CD4-positive, alpha-beta T cell (primary cell): ENCODE data around the gene GRK3. TPM values are rescaled to one million over a fixed set of nuclear protein-coding genes. Genes with fewer than 3 reads are reported as not detected.

Source experiments
- ATAC-seq: fragments of 200-7000 bp; cut with Tn5 transposase; one replicate; pipeline ENCODE4 v1.10.0; 2022; ENCODE audit warnings: mild to moderate bottlenecking; ENCODE audit not compliant: poor library complexity
- CTCF ChIA-PET: fragments of 350-600 bp; sonication (Branson Sonifier 250); formaldehyde crosslinking; loops from one replicate; lab custom pipeline; 2021; ENCODE audit warnings: antibody characterized with exemption, inconsistent platforms; lab: Charles Lee
- POLR2A ChIA-PET: fragments of 350-600 bp; sonication (Branson Sonifier 250); formaldehyde crosslinking; loops from one replicate; lab custom pipeline; 2021; ENCODE audit warnings: antibody characterized with exemption, inconsistent platforms; lab: Charles Lee
- DNase-seq, 14 experiments: peaks; one replicate each; pipeline ENCODE4 v3.0.0-alpha.2; 2013 to 2020; ENCODE audit warnings: mixed read lengths in 2 of 14
- H3K27ac ChIP-seq, 2 donors: one replicate each; pipeline versions ENCODE4 v1.5.1 to v1.7.0; 2013; ENCODE audit warnings: low read length in 2 of 2, low read depth in 1 of 2, mild to moderate bottlenecking in 1 of 2
- H3K27me3 ChIP-seq, 2 experiments: 1 replicate in 1 of 2; 2 replicates in 1 of 2; pipeline versions ENCODE4 v1.6.1 to v1.7.0; 2013; ENCODE audit warnings: low read length in 2 of 2, control low read depth in 1 of 2, mild to moderate bottlenecking in 1 of 2, moderate library complexity in 1 of 2; ENCODE audit not compliant: insufficient read depth in 2 of 2, control insufficient read depth in 1 of 2
- H3K36me3 ChIP-seq: one replicate; pipeline ENCODE4 v1.6.1; 2013; ENCODE audit warnings: low read length, control low read depth; ENCODE audit not compliant: insufficient read depth
- H3K4me1 ChIP-seq: one replicate; pipeline ENCODE4 v1.6.1; 2013; ENCODE audit warnings: low read length, control low read depth; ENCODE audit not compliant: insufficient read depth
- H3K4me3 ChIP-seq: one replicate; pipeline ENCODE4 v1.5.1; 2013; ENCODE audit warnings: mild to moderate bottlenecking, low read length, moderate library complexity
- H3K9me3 ChIP-seq, 2 experiments: 1 replicate in 1 of 2; 2 replicates in 1 of 2; pipeline versions ENCODE4 v1.6.1 to v1.7.0; 2013; ENCODE audit warnings: low read length in 2 of 2, mild to moderate bottlenecking in 2 of 2, control low read depth in 1 of 2, moderate library complexity in 1 of 2; ENCODE audit not compliant: control insufficient read depth in 1 of 2, insufficient read depth in 1 of 2
- H3K27ac Mint-ChIP-seq: one replicate; pipeline ENCODE4 v1.8.0; 2020; ENCODE audit warnings: mixed read lengths
- H3K27me3 Mint-ChIP-seq: one replicate; pipeline ENCODE4 v1.8.0; 2021; ENCODE audit warnings: mixed read lengths
- H3K36me3 Mint-ChIP-seq: one replicate; pipeline ENCODE4 v1.8.0; 2021; ENCODE audit warnings: low read depth, mixed read lengths
- H3K4me1 Mint-ChIP-seq: one replicate; pipeline ENCODE4 v1.8.0; 2021; ENCODE audit warnings: low read depth, mixed read lengths
- H3K4me3 Mint-ChIP-seq: one replicate; pipeline ENCODE4 v1.8.0; 2020; ENCODE audit warnings: mild to moderate bottlenecking, mixed read lengths
- H3K9me3 Mint-ChIP-seq: one replicate; pipeline ENCODE4 v1.8.0; 2020; ENCODE audit warnings: mixed read lengths
- intact Hi-C, 2 experiments: fragments of 100-400 bp; cut with DNase I in 1 of 2; cut with micrococcal nuclease in 1 of 2; formaldehyde crosslinking; loops; one replicate each; pipeline versions ENCODE4 v1.15.1 to v1.9.0; 2023 to 2025; cut with DNase I, micrococcal nuclease
- total RNA-seq, 174 experiments: library from RNA in 2 of 174; stranded (reverse) in 2 of 174; gene quantifications; one replicate each; pipeline ENCODE4 v1.2.3 and lab custom pipeline; 2021 to 2026
- TF ChIP-seq, protein P1 (sequence below): fragments of 200-600 bp; IDR thresholded peaks from one replicate; pipeline ENCODE4 v1.8.0; 2022; ENCODE audit warnings: antibody characterized with exemption, mild to moderate bottlenecking

The GRK3 gene
- total RNA-seq, 2 experiments from 2014 or later = 1.7 to 2.0 TPM

DNA sequence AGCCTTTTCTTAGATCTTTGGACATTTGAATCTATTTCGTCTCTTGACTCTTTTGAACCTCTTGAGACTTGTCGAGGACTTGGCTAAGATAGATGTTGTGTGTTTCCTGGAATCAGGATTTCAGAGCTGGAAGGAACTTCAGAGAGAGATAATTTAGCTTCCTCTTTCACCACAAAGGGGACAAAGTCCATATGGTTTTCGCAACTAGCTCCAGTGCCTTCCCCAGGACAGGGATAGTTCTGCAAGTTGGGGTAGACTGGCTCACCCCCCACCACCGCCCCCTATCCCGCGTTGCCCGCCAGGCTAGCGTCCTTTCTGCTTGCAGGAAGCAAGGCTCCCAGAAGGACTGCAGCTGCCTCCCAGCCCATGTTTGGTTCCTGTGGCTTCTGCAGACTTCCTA, 101.8 kb downstream of the GRK3 start:
- DNase-seq (no peak), ATAC-seq (no peak)
- no peaks in the 10 kb centered on the region for H3K4me1 Mint-ChIP-seq
- no peak overlapping the region for H3K27ac ChIP-seq
- H3K27me3 Mint-ChIP-seq = no peaks in the 10 kb centered on the region
- no peaks in the 10 kb centered on the region for H3K36me3 Mint-ChIP-seq
- H3K36me3 ChIP-seq = no peaks in the 10 kb centered on the region
- H3K4me1 ChIP-seq = no peaks in the 10 kb centered on the region
- no peak overlapping the region for H3K27ac Mint-ChIP-seq
- CTCF ChIA-PET = no interaction called here
- no peak overlapping the region for H3K4me3 Mint-ChIP-seq
- H3K9me3 ChIP-seq = no peaks in the 10 kb centered on the region
- no peak overlapping the region for H3K4me3 ChIP-seq
- POLR2A ChIA-PET = no interaction called here
- intact Hi-C loops = no loop called here
- no peaks in the 10 kb centered on the region for H3K9me3 Mint-ChIP-seq
- TF ChIP-seq, protein P1, sequence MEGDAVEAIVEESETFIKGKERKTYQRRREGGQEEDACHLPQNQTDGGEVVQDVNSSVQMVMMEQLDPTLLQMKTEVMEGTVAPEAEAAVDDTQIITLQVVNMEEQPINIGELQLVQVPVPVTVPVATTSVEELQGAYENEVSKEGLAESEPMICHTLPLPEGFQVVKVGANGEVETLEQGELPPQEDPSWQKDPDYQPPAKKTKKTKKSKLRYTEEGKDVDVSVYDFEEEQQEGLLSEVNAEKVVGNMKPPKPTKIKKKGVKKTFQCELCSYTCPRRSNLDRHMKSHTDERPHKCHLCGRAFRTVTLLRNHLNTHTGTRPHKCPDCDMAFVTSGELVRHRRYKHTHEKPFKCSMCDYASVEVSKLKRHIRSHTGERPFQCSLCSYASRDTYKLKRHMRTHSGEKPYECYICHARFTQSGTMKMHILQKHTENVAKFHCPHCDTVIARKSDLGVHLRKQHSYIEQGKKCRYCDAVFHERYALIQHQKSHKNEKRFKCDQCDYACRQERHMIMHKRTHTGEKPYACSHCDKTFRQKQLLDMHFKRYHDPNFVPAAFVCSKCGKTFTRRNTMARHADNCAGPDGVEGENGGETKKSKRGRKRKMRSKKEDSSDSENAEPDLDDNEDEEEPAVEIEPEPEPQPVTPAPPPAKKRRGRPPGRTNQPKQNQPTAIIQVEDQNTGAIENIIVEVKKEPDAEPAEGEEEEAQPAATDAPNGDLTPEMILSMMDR = no peak
- no peaks in the 10 kb centered on the region for H3K27me3 ChIP-seq

GRCh38 chr22:25668437-25668836, 104.0 kb downstream of the GRK3 start:
- no peak for ATAC-seq
- H3K4me3 ChIP-seq = no peak overlapping the region
- no peaks in the 10 kb centered on the region for H3K36me3 ChIP-seq
- no peaks in the 10 kb centered on the region for H3K9me3 Mint-ChIP-seq
- H3K4me1 ChIP-seq = no peaks in the 10 kb centered on the region
- no peak overlapping the region for H3K27ac ChIP-seq
- no peaks in the 10 kb centered on the region for H3K36me3 Mint-ChIP-seq
- no peaks in the 10 kb centered on the region for H3K9me3 ChIP-seq
- POLR2A ChIA-PET = no interaction called here
- no peak for DNase-seq
- no peak overlapping the region for H3K27ac Mint-ChIP-seq
- TF ChIP-seq, protein P1 = no peak
- intact Hi-C loops = no loop called here
- H3K27me3 Mint-ChIP-seq = no peaks in the 10 kb centered on the region
- H3K4me1 Mint-ChIP-seq = no peaks in the 10 kb centered on the region
- no peaks in the 10 kb centered on the region for H3K27me3 ChIP-seq
- CTCF ChIA-PET = no interaction called here
- no peak overlapping the region for H3K4me3 Mint-ChIP-seq

- Histone ChIP-seq H3K4me1 (no peaks in the 10 kb centered on the region), H3K36me3 (no peaks in the 10 kb centered on the region), H3K9me3 (no peaks in the 10 kb centered on the region), H3K27ac (no peak overlapping the region), H3K27me3 (no peaks in the 10 kb centered on the region), H3K4me3 (no peak overlapping the region)
- Mint-ChIP-seq H3K4me3 (no peak overlapping the region), H3K36me3 (no peaks in the 10 kb centered on the region), H3K9me3 (no peaks in the 10 kb centered on the region), H3K27me3 (no peaks in the 10 kb centered on the region), H3K27ac (no peak overlapping the region), H3K4me1 (no peaks in the 10 kb centered on the region)
- intact Hi-C loops = no loop called here
- TF ChIP-seq, protein P1 = no peak
- ChIA-PET POLR2A (no interaction called here), CTCF (no interaction called here)
- no peak for DNase-seq
- ATAC-seq = no peak
Measured at GRCh38 chr22:25669253-25670069, 105.0 kb downstream of the GRK3 start.
